Subcutaneous adipose tissue (tissue), 4 donors: Measurements from ENCODE around the gene TSSK2. TPM values are rescaled to one million over a fixed set of nuclear protein-coding genes. Genes with fewer than 3 reads are reported as not detected.

Experiments used
- total RNA-seq, 4 donors: library from RNA; depleted of rRNA; stranded (reverse); fragments of >200 nt; gene quantifications; one replicate each; pipeline ENCODE4 v1.1.0, GENCODE V29; 2016
- TF ChIP-seq, protein P1 (sequence below): fragments of 450-650 bp; IDR thresholded peaks from one replicate; pipeline ENCODE4 v1.5.1; 2016; ENCODE audit warnings: low read depth, mild to moderate bottlenecking, control low read depth, antibody characterized with exemption, moderate library complexity

The TSSK2 gene
- total RNA-seq, 4 donors from 2014 or later: not detected

DNA sequence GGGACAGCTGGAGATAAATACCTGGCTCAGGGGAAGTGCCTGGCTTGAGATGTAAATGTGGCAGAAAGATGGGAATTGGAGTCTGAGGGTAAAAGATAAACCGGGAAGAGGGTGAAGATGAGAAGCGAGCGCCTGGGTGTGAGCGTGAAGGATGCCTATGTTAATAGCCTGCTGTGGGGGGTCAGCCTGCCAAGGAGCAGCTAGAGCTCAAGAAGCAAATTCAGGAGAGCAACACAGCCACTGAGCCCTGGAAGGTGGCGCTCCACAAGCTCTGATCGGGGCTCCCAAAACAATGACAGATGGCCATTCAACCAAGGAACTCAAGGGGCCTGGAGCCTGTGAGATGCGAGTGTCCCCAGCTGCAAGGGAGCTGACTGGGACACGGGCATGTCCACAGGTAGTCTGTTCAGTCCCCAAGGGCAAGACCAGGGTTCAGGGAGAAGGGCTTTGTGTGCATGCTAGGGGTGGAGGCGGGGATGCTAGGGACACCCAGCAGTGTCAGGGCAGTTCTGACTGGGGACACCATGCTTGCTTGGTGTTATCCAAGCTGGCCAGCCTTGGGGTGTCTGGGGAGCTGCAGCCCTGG lies 16.2 kb downstream of the TSSK2 start:
- TF ChIP-seq, protein P1, sequence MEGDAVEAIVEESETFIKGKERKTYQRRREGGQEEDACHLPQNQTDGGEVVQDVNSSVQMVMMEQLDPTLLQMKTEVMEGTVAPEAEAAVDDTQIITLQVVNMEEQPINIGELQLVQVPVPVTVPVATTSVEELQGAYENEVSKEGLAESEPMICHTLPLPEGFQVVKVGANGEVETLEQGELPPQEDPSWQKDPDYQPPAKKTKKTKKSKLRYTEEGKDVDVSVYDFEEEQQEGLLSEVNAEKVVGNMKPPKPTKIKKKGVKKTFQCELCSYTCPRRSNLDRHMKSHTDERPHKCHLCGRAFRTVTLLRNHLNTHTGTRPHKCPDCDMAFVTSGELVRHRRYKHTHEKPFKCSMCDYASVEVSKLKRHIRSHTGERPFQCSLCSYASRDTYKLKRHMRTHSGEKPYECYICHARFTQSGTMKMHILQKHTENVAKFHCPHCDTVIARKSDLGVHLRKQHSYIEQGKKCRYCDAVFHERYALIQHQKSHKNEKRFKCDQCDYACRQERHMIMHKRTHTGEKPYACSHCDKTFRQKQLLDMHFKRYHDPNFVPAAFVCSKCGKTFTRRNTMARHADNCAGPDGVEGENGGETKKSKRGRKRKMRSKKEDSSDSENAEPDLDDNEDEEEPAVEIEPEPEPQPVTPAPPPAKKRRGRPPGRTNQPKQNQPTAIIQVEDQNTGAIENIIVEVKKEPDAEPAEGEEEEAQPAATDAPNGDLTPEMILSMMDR: no peak

DNA sequence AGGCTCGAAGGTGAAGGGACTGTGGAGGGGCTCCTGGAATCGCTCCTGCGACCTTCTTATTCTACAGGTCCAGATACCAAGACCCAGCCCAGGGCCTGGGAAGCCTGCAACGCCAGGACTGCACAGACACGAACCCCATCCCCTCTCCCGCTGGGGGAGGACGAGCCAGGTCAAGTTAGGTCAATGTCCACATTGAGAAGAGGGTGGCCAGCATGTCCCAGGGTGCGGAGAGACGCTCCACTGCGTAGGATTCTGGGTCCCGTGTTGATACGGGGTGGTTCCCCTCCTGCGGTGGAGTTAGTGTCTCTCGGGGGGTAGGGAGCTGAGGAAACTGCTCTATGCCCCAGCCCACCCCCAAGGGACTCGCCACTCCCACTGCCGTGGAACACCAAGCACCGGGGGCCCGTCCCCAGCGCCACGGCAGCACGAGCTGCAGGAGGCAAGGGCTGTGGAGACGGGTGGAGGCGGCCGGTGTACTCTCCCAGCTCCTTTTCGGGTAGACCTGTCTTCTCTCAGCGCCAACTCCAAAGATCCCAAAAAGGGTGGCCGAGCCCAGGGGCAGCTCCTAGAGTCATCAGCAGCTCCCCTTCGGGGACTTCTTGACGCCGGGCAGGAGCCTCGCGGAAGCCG lies 17.4 kb downstream of the TSSK2 start:
- TF ChIP-seq, protein P1: no peak

DNA sequence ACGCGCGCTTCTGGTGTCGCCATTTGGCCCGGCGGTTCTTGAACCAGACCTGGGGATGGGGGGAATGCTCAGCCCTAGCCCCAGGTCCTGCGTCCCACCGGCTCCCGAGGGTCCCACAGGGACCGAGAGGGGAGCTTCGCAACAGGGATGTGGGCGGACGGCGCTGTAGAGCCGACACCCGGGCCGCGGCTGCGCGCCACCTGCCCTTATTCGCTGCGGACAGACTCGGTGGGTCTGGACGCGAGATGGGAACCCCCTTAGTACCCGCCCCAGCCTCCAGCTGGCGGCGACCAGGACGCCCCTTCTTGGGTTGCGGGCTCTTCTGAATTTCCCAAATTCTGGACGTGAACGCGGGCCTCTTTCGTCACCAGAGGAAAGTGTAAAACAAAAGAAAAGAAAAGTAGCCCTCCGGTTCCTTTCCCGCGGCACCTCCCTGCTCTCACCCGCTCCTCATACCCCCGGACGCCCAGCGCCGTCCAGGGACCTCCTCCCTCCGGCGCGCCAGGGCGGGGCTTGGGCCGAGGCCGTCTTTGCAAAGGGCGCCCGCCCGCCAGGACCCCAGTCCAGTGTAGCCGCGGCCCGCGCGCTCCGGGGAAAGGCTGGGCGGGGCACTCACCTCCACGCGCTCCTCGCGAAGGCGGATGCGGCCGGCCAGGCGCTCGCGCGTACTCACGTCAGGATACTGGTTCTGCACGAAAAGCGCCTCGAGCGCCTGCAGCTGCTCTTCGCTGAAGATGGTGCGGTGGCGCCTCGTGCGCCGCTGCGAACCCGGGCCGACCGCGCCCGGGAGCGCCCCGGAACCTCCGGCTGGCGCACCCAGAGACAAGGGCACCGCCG lies 18.2 kb downstream of the TSSK2 start:
- TF ChIP-seq, protein P1: no peak

DNA sequence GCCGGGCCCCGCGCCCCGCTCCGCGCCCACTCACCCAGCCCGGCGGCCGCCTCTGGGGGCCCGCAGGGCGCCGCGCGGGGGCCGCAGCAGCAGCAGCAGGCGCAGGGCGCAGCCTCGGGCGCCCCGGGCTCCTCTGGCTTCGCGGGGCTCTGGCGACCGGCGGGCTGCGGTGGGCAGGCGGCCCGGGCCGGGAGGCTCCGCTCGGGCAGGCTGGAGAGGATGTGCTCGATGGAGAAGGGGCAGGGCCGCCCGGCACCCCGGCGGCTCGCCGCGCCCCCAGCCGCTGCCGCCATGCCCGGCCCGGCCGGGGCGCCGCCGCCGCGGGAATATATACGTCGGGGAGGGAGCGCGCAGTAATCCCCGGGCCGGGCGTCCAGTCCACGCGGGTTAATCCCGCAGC lies 18.9 kb downstream of the TSSK2 start, which contains the start of gene GSC2:
TSS of gene GSC2 (minus strand) at position 302 of the 400 bp plus-strand sequence. CDS start at position 293, 9 bp downstream.
- TF ChIP-seq, protein P1: no peak

DNA sequence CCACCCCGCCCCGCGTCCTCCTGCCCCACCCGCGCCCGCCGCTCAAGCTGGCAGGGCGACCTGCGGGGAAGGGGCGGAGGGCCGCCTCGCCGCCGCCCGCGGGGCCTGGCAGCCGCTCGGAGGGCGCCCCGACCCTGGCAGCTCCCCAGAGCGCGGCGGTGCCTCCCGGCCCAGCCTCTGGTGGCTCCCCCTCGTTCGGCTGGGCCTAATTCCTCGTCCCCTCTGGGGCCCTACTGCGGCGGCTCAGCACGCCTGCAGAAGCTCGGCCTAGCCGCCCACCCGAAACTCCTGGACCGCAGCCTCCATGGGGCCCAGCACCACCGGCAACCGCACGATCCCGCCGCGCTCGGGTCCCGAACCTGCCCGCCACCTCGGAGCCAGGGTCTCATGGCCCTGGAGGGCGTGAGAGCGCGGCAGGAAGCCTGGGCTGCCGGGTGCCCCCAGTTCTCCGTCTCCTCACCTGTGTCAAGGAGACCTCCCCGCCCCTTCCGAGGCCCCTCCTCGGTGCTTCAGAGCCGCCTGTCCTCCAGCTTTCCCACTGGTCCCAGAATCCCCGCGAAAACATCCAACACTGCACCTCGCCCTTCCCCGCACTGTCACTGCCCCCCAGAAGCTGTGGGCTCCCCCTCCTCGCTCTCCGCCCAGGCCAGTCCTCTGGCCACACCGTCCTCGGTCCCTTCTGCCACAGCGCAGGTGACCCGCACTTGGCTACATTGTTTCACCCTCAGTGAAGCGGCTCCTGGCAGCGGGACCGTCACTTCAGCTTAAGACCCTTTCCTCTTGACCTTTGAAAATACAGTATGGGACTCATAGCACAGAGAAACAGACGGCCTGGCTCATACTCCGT lies 19.6 kb downstream of the TSSK2 start:
- TF ChIP-seq, protein P1: no peak

DNA sequence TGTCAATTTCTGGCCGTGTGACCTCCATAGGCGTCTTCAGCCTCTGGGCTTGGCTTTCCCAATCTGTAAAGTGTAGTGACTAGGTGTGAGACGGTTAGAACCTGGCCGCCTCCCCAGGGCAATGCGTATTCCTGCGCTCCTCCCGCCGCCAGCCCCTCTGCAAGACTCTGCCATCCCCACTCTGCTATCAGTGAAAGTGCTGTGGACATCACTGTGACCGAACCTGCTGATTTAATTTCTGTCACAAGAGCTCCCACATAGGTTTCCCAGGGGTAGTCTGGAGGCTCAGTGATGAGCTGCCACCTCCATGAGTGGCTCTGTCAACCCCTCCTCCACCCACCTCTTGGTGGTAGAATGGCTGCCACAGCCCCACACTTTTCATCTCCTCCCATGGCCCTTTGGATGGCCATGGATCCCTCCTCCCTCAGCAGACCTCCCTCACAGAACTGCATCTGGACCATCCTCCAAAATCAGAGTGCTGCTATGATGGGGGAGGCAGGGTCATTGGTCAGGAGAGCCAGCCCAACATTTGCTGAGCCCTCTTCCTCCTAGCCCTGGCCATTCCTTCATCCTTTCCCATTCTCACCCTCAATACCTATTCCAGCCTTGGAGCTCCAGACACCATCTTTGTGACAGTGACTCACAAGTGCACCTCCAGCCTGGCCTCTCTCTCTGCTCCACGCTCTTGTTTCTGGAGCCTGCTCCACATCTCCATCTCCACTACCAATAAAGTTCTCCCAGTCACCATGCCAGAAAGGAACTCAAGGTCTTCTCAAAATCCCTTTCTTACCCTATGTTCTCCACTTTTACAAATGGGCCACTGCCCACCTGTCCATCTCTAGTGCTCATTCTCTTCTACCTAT lies 20.5 kb downstream of the TSSK2 start:
- TF ChIP-seq, protein P1: no peak
